ENCODE data around the gene XYLT2. TPM values are rescaled to one million over a fixed set of nuclear protein-coding genes. Genes with fewer than 3 reads are reported as not detected.

XYLT2 gene
- total RNA-seq, 2 experiments from 2014 or later, result 29.0 to 31.9 TPM

GRCh38 chr17:50347117-50347893, 1.4 kb downstream of the XYLT2 start:
- DNase-seq (peak; percentile 23), ATAC-seq (ENCODE audit: low read depth) (no peak)
- Mint-ChIP-seq H3K4me3 (peak overlapping the region; percentile 89), H3K27me3 (no peaks in the 10 kb centered on the region), H3K36me3 (peaks cover 3% of the 10 kb centered on the region), H3K27ac (peak overlapping the region; percentile 90), H3K9me3 (no peaks in the 10 kb centered on the region), H3K4me1 (peaks cover 25% of the 10 kb centered on the region)
- POLR2A ChIA-PET, result interaction anchor here (0.9 to 3.1 kb wide), 7 partner anchors 12 to 49 kb away, joined by 3 to 24 read pairs (median 4); partner anchors contain the start of genes EME1, LRRC59 and MRPL27

- Mint-ChIP-seq H3K4me3 (peak overlapping the region; percentile 89), H3K27ac (peak overlapping the region; percentile 47), H3K36me3 (peaks cover 3% of the 10 kb centered on the region), H3K4me1 (peaks cover 25% of the 10 kb centered on the region), H3K27me3 (no peaks in the 10 kb centered on the region), H3K9me3 (no peaks in the 10 kb centered on the region)
- DNase-seq, result no peak
- POLR2A ChIA-PET, result interaction anchor here (1.3 to 3.1 kb wide), 4 partner anchors 13 to 49 kb away, joined by 8 to 24 read pairs (median 15); partner anchors contain the start of genes EME1, LRRC59 and MRPL27
- ATAC-seq (ENCODE audit: low read depth), result no peak
Observed at GRCh38 chr17:50347894-50348291, 2.0 kb downstream of the XYLT2 start.

GRCh38 chr17:50348522-50349242, 2.8 kb downstream of the XYLT2 start:
- ATAC-seq (ENCODE audit: low read depth), result no peak
- Mint-ChIP-seq H3K4me3 (peak overlapping the region; percentile 89), H3K27ac (peak overlapping the region; percentile 74), H3K36me3 (peaks cover 6% of the 10 kb centered on the region), H3K9me3 (no peaks in the 10 kb centered on the region), H3K27me3 (no peaks in the 10 kb centered on the region), H3K4me1 (peaks cover 25% of the 10 kb centered on the region)
- DNase-seq, result peak; percentile 32
- POLR2A ChIA-PET, result interaction anchor here (1.1 to 1.3 kb wide), 2 partner anchors 12 to 23 kb away, joined by 5 to 8 read pairs; no protein-coding TSS in a partner anchor

- H3K4me1 Mint-ChIP-seq, result peaks cover 25% of the 10 kb centered on the region
- no peaks in the 10 kb centered on the region for H3K9me3 Mint-ChIP-seq
- H3K36me3 Mint-ChIP-seq, result peaks cover 6% of the 10 kb centered on the region
- POLR2A ChIA-PET, result interaction anchor here (1.1 to 1.3 kb wide), 2 partner anchors 12 to 23 kb away, joined by 5 to 8 read pairs; no protein-coding TSS in a partner anchor
- DNase-seq, result peak; percentile 17
- H3K27me3 Mint-ChIP-seq, result no peaks in the 10 kb centered on the region
- H3K27ac Mint-ChIP-seq, result peak overlapping the region; percentile 74
- ATAC-seq (ENCODE audit: low read depth), result no peak
- no peak overlapping the region for H3K4me3 Mint-ChIP-seq
Observed at GRCh38 chr17:50349243-50349600, 3.3 kb downstream of the XYLT2 start.

GRCh38 chr17:50350733-50351132, 4.8 kb downstream of the XYLT2 start:
- Mint-ChIP-seq H3K4me3 (no peak overlapping the region), H3K36me3 (peaks cover 6% of the 10 kb centered on the region), H3K9me3 (no peaks in the 10 kb centered on the region), H3K4me1 (peaks cover 18% of the 10 kb centered on the region), H3K27me3 (no peaks in the 10 kb centered on the region), H3K27ac (peak overlapping the region; percentile 24)
- ATAC-seq (ENCODE audit: low read depth) (no peak), DNase-seq (peak; percentile 12)
- POLR2A ChIA-PET, result no interaction called here

GRCh38 chr17:50352072-50352692, 6.3 kb downstream of the XYLT2 start:
- no peak overlapping the region for H3K27ac Mint-ChIP-seq
- H3K4me3 Mint-ChIP-seq, result no peak overlapping the region
- POLR2A ChIA-PET, result no interaction called here
- peaks cover 15% of the 10 kb centered on the region for H3K4me1 Mint-ChIP-seq
- no peaks in the 10 kb centered on the region for H3K27me3 Mint-ChIP-seq
- ATAC-seq (ENCODE audit: low read depth) (no peak), DNase-seq (peak; percentile 25)
- no peaks in the 10 kb centered on the region for H3K9me3 Mint-ChIP-seq
- peaks cover 6% of the 10 kb centered on the region for H3K36me3 Mint-ChIP-seq

- peak overlapping the region; percentile 15 for H3K27ac Mint-ChIP-seq
- DNase-seq (peak; percentile 20), ATAC-seq (ENCODE audit: low read depth) (no peak)
- H3K36me3 Mint-ChIP-seq, result peaks cover 6% of the 10 kb centered on the region
- no peak overlapping the region for H3K4me3 Mint-ChIP-seq
- no peaks in the 10 kb centered on the region for H3K27me3 Mint-ChIP-seq
- H3K4me1 Mint-ChIP-seq, result peaks cover 9% of the 10 kb centered on the region
- H3K9me3 Mint-ChIP-seq, result no peaks in the 10 kb centered on the region
- POLR2A ChIA-PET, result no interaction called here
Observed at GRCh38 chr17:50352693-50353599, 7.0 kb downstream of the XYLT2 start.

GRCh38 chr17:50353600-50354195, 7.8 kb downstream of the XYLT2 start:
- H3K9me3 Mint-ChIP-seq, result no peaks in the 10 kb centered on the region
- POLR2A ChIA-PET, result no interaction called here

GRCh38 chr17:50354198-50354597, 8.3 kb downstream of the XYLT2 start:
- H3K27ac Mint-ChIP-seq, result no peak overlapping the region
- peaks cover 6% of the 10 kb centered on the region for H3K36me3 Mint-ChIP-seq
- H3K4me1 Mint-ChIP-seq, result peaks cover under 1% of the 10 kb centered on the region
- ATAC-seq (ENCODE audit: low read depth) (no peak), DNase-seq (peak; percentile 17)
- H3K4me3 Mint-ChIP-seq, result no peak overlapping the region
- no peaks in the 10 kb centered on the region for H3K27me3 Mint-ChIP-seq
- POLR2A ChIA-PET, result no interaction called here
- H3K9me3 Mint-ChIP-seq, result no peaks in the 10 kb centered on the region

More at GRCh38 chr17:50353600-50354195, 7.8 kb downstream of the XYLT2 start:
- Mint-ChIP-seq H3K4me1 (peaks cover 3% of the 10 kb centered on the region), H3K27ac (no peak overlapping the region), H3K36me3 (peaks cover 6% of the 10 kb centered on the region), H3K4me3 (no peak overlapping the region), H3K27me3 (no peaks in the 10 kb centered on the region)
- peak; percentile 28 for DNase-seq
- ATAC-seq (ENCODE audit: low read depth), result no peak

- Mint-ChIP-seq H3K9me3 (no peaks in the 10 kb centered on the region), H3K4me3 (no peak overlapping the region), H3K4me1 (peaks cover 2% of the 10 kb centered on the region), H3K27ac (no peak overlapping the region), H3K27me3 (no peaks in the 10 kb centered on the region), H3K36me3 (peaks cover 3% of the 10 kb centered on the region)
- POLR2A ChIA-PET, result no interaction called here
- DNase-seq (peak; percentile 22), ATAC-seq (ENCODE audit: low read depth) (no peak)
Observed at GRCh38 chr17:50354776-50355175, 8.8 kb downstream of the XYLT2 start.

GRCh38 chr17:50355336-50355700, 9.4 kb downstream of the XYLT2 start:
- H3K27ac Mint-ChIP-seq, result no peak overlapping the region
- DNase-seq (no peak), ATAC-seq (ENCODE audit: low read depth) (no peak)
- H3K4me1 Mint-ChIP-seq, result peaks cover 2% of the 10 kb centered on the region
- no peak overlapping the region for H3K4me3 Mint-ChIP-seq
- no peaks in the 10 kb centered on the region for H3K9me3 Mint-ChIP-seq
- H3K36me3 Mint-ChIP-seq, result peaks cover 3% of the 10 kb centered on the region
- no peaks in the 10 kb centered on the region for H3K27me3 Mint-ChIP-seq
- POLR2A ChIA-PET, result interaction anchor here (0.6 kb wide), 1 partner anchor 1874 kb away, joined by 3 read pairs; no protein-coding TSS in a partner anchor

GRCh38 chr17:50355701-50356341, 9.9 kb downstream of the XYLT2 start:
- Mint-ChIP-seq H3K36me3 (peaks cover 3% of the 10 kb centered on the region), H3K4me1 (peaks cover 4% of the 10 kb centered on the region), H3K27ac (no peak overlapping the region), H3K27me3 (no peaks in the 10 kb centered on the region), H3K4me3 (no peak overlapping the region), H3K9me3 (no peaks in the 10 kb centered on the region)
- DNase-seq (peak; percentile 25), ATAC-seq (ENCODE audit: low read depth) (no peak)
- POLR2A ChIA-PET, result interaction anchor here (0.6 kb wide), 1 partner anchor 1875 kb away, joined by 3 read pairs; no protein-coding TSS in a partner anchor
